Peyer's patch (tissue), 4 donors: ENCODE data around the gene SLC16A5.

Experiments used
- POLR2A ChIP-seq, 2 donors: fragments of 450-650 bp; IDR thresholded peaks; one replicate each; pipeline ENCODE4 v1.5.1; 2017; ENCODE audit warnings: antibody characterized with exemption in 2 of 2, mild to moderate bottlenecking in 2 of 2, moderate library complexity in 2 of 2
- TF ChIP-seq, protein P1 (sequence below), 6 experiments: fragments of 450-650 bp in 4 of 6; fragments of 200-600 bp in 2 of 6; sonication (generic) in 1 of 6; IDR thresholded peaks; one replicate each; pipeline ENCODE4 v1.5.1; 2017 to 2019; ENCODE audit warnings: antibody characterized with exemption in 6 of 6, mild to moderate bottlenecking in 3 of 6, moderate library complexity in 1 of 6

DNA sequence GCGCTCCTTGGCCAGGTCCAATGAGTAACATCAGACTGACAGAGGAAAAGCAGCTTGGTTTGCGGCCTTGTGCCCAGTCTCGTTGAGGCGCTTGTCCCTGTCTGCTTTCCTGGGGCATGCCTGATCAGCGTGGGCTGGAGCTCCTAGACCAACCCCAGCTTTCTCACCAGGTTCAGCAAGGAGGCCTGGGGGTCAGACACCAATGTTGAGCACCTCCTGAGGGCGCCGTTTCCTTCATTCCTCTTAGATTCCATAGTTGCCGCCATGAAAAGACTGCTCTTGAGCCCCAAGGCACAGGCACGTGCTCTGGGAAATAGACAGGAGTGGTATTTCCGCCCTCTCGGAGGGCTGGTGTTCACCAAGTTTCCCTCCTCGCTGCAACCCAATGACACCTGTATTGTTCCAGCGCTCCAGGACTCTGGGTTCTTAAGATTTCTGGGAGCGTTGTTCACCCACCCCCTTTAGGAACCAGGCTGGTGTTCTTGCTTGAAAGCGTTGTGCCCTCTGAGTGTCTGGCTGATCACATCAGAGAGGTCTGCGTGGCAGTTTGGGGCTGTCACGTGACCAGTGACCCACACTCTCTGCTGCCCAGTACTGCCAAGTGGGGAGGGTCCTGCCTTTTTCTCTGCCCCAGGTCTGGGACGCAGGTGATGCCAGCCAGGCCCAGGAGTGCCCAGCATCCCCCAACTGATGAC, 22.7 kb upstream of the SLC16A5 start:
- TF ChIP-seq, protein P1, sequence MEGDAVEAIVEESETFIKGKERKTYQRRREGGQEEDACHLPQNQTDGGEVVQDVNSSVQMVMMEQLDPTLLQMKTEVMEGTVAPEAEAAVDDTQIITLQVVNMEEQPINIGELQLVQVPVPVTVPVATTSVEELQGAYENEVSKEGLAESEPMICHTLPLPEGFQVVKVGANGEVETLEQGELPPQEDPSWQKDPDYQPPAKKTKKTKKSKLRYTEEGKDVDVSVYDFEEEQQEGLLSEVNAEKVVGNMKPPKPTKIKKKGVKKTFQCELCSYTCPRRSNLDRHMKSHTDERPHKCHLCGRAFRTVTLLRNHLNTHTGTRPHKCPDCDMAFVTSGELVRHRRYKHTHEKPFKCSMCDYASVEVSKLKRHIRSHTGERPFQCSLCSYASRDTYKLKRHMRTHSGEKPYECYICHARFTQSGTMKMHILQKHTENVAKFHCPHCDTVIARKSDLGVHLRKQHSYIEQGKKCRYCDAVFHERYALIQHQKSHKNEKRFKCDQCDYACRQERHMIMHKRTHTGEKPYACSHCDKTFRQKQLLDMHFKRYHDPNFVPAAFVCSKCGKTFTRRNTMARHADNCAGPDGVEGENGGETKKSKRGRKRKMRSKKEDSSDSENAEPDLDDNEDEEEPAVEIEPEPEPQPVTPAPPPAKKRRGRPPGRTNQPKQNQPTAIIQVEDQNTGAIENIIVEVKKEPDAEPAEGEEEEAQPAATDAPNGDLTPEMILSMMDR (IDR thresholded peaks at IDR 0.05): no peak
- TF ChIP-seq POLR2A (IDR thresholded peaks at IDR 0.05): no peak
